NK-92 (cell line): Measurements from ENCODE around the gene GGT5.
"Not testable (repeated sequence)": the region's sequence is repeated elsewhere in the genome, so short reads cannot be mapped to it uniquely, and the experiment has no call there.

Source experiments
- DNase-seq: peaks from one replicate; lab custom pipeline; 2025; ENCODE audit not compliant: unreplicated experiment; lab: John Stamatoyannopoulos, UW

The GGT5 gene

GRCh38 chr22:24235315-24235714 lies 9.6 kb downstream of the GGT5 start:
- no peak for DNase-seq

GRCh38 chr22:24233816-24234215 lies 11.1 kb downstream of the GGT5 start:
- DNase-seq = no peak

- no peak for DNase-seq
Measured at GRCh38 chr22:24233235-24233634, 11.6 kb downstream of the GGT5 start.

GRCh38 chr22:24232725-24233124 lies 12.2 kb downstream of the GGT5 start:
- no peak for DNase-seq

GRCh38 chr22:24232124-24232523 lies 12.8 kb downstream of the GGT5 start:
- no peak for DNase-seq

GRCh38 chr22:24231706-24232105 lies 13.2 kb downstream of the GGT5 start:
- no peak for DNase-seq

- no peak for DNase-seq
Measured at GRCh38 chr22:24230911-24231656, 13.8 kb downstream of the GGT5 start.

- no peak for DNase-seq
Measured at GRCh38 chr22:24225951-24226350, 18.9 kb downstream of the GGT5 start.

GRCh38 chr22:24225044-24225601 lies 19.8 kb downstream of the GGT5 start:
- no peak for DNase-seq

- DNase-seq = no peak
Measured at GRCh38 chr22:24224468-24224867, 20.4 kb downstream of the GGT5 start.

GRCh38 chr22:24219750-24220149 lies 25.1 kb downstream of the GGT5 start:
- no peak for DNase-seq

- DNase-seq = no peak
Measured at GRCh38 chr22:24217384-24217783, 27.5 kb downstream of the GGT5 start.

- no peak for DNase-seq
Measured at GRCh38 chr22:24216541-24217209, 28.2 kb downstream of the GGT5 start.

- no peak for DNase-seq
Measured at GRCh38 chr22:24214467-24215285, 30.2 kb downstream of the GGT5 start.

- not testable (repeated sequence) for DNase-seq
Measured at GRCh38 chr22:24213111-24213510, 31.8 kb downstream of the GGT5 start.

- DNase-seq = not testable (repeated sequence)
Measured at GRCh38 chr22:24211716-24212115, 33.2 kb downstream of the GGT5 start.

- not testable (repeated sequence) for DNase-seq
Measured at GRCh38 chr22:24210409-24210808, 34.5 kb downstream of the GGT5 start.

GRCh38 chr22:24209687-24210086 lies 35.2 kb downstream of the GGT5 start:
- DNase-seq = no peak

- no peak for DNase-seq
Measured at GRCh38 chr22:24209016-24209415, 35.9 kb downstream of the GGT5 start.

- no peak for DNase-seq
Measured at GRCh38 chr22:24208012-24208749, 36.7 kb downstream of the GGT5 start.
